Measurements from ENCODE around the gene RPS6KA3. TPM values are rescaled to one million over a fixed set of nuclear protein-coding genes. Genes with fewer than 3 reads are reported as not detected.

RPS6KA3 gene
- total RNA-seq, 1 experiment from 2014 or later: 63.4 TPM

DNA sequence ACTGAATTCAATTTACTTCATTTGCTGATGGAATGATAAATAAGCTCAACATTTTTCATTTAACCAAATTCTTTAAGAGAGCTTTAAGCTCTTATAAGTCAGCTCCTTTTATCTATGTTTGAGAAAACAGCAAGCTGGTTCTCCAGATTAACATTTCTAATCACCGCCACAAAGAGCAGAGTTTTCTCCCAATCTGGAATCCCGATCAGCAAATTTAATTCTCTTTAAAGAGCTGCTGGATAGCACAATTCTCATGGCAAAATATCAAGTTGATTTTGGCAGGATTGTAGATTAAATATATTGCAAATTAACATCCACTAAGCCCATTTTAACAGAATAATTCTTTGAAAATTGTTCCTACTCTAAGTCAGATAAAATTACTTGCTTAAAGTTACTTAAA is 48.8 kb downstream of the RPS6KA3 start:
- Mint-ChIP-seq H3K9me3 (ENCODE audit: low read depth, unreplicated experiment) (no peaks in the 10 kb centered on the region), H3K27me3 (ENCODE audit: unreplicated experiment) (no peaks in the 10 kb centered on the region), H3K36me3 (ENCODE audit: insufficient read depth, unreplicated experiment) (peaks cover 5% of the 10 kb centered on the region), H3K4me1 (ENCODE audit: low read depth, unreplicated experiment) (peaks cover 29% of the 10 kb centered on the region), H3K4me3 (ENCODE audit: low read depth, unreplicated experiment) (peak overlapping the region; percentile 46), H3K27ac (ENCODE audit: unreplicated experiment) (peak overlapping the region; percentile 54)
- no peak for DNase-seq
- TF ChIP-seq, protein P1, sequence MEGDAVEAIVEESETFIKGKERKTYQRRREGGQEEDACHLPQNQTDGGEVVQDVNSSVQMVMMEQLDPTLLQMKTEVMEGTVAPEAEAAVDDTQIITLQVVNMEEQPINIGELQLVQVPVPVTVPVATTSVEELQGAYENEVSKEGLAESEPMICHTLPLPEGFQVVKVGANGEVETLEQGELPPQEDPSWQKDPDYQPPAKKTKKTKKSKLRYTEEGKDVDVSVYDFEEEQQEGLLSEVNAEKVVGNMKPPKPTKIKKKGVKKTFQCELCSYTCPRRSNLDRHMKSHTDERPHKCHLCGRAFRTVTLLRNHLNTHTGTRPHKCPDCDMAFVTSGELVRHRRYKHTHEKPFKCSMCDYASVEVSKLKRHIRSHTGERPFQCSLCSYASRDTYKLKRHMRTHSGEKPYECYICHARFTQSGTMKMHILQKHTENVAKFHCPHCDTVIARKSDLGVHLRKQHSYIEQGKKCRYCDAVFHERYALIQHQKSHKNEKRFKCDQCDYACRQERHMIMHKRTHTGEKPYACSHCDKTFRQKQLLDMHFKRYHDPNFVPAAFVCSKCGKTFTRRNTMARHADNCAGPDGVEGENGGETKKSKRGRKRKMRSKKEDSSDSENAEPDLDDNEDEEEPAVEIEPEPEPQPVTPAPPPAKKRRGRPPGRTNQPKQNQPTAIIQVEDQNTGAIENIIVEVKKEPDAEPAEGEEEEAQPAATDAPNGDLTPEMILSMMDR (IDR thresholded peaks at IDR 0.05; ENCODE audit: unreplicated experiment): no peak
- no TSS peak for BruUV-seq (replicated peaks)
- CTCF ChIA-PET: no interaction called here
- intact Hi-C loops (cut with micrococcal nuclease; ENCODE audit: unreplicated experiment): no loop called here

DNA sequence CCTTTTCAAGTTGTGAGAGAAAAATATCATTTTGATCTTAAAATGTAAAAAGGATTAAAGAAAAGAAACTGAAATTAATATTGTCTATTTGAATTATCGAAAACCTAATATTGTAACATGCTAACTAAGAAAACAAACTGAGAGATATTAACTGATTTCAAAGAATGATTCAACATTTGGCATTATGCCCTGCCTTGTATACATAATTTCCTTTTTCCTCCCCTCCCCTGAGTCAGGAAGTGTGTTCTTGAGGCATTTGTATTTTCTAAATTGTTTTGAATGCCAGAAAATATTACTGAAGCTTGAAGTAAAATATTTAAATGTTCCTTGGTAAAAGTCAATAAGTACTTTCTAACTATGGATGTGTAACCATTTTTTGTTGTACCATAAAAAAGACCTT is 49.4 kb downstream of the RPS6KA3 start:
- Mint-ChIP-seq H3K9me3 (ENCODE audit: low read depth, unreplicated experiment) (no peaks in the 10 kb centered on the region), H3K27me3 (ENCODE audit: unreplicated experiment) (no peaks in the 10 kb centered on the region), H3K4me1 (ENCODE audit: low read depth, unreplicated experiment) (peaks cover 24% of the 10 kb centered on the region), H3K36me3 (ENCODE audit: insufficient read depth, unreplicated experiment) (peaks cover 5% of the 10 kb centered on the region), H3K4me3 (ENCODE audit: low read depth, unreplicated experiment) (peak overlapping the region; percentile 46), H3K27ac (ENCODE audit: unreplicated experiment) (no peak overlapping the region)
- CTCF ChIA-PET: no interaction called here
- BruUV-seq (replicated peaks): no TSS peak
- TF ChIP-seq, protein P1 (IDR thresholded peaks at IDR 0.05; ENCODE audit: unreplicated experiment): no peak
- intact Hi-C loops (cut with micrococcal nuclease; ENCODE audit: unreplicated experiment): no loop called here
- no peak for DNase-seq

DNA sequence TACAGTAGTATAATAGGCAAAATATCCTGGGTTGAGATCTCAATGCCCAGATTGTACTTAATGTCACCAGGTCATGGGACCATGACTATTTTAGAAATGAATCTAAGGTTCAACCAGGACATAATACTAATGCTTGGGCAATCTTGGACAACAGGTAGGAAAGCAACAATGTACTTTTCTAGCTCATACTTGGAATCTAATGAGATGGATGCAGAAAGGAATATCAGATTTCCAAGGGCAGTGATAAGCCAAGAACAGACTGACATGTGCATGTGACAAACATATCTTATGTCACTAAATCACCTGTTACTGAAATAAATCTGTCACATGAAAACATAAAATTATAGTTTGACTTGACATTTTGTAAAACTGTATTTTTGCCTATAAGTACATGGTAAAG is 51.1 kb downstream of the RPS6KA3 start:
- BruUV-seq (replicated peaks): no TSS peak

DNA sequence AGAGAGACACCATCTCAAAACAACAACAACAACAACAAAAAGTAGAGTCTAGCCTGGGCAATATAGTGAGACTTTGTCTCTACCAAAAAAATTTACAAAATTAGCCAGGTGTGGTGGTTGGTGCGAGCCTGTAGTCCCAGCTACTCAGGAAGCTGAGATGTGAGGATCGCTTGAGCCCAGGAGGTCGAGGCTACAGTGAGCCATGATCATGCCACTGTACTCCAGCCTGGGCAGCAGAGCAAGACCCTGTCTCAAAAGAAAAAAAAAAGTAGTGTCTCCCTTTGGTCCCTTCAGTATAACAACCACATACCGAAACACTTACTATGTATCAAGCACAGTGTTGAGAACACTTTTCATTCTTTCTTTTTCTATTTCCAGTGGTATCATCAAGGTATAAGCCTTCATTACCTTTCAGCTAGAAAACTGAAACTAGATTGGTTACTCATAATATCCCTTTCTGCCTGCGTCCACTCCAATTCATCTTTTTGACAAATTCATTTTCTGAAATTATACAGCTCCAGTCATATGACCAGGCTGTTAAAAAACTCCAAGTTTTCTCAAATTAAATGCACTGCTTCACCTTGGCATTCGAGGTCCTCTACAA is 54.1 kb downstream of the RPS6KA3 start:
- CTCF ChIA-PET: no interaction called here
- Mint-ChIP-seq H3K36me3 (ENCODE audit: insufficient read depth, unreplicated experiment) (peaks cover 5% of the 10 kb centered on the region), H3K27ac (ENCODE audit: unreplicated experiment) (no peak overlapping the region), H3K27me3 (ENCODE audit: unreplicated experiment) (no peaks in the 10 kb centered on the region), H3K9me3 (ENCODE audit: low read depth, unreplicated experiment) (no peaks in the 10 kb centered on the region), H3K4me3 (ENCODE audit: low read depth, unreplicated experiment) (no peak overlapping the region), H3K4me1 (ENCODE audit: low read depth, unreplicated experiment) (peaks cover 9% of the 10 kb centered on the region)
- intact Hi-C loops (cut with micrococcal nuclease; ENCODE audit: unreplicated experiment): no loop called here
- no peak for DNase-seq
- BruUV-seq (replicated peaks): no TSS peak
- TF ChIP-seq, protein P1 (IDR thresholded peaks at IDR 0.05; ENCODE audit: unreplicated experiment): no peak

More for the DNA sequence above, 51.1 kb downstream of the RPS6KA3 start:
- Mint-ChIP-seq H3K4me1 (ENCODE audit: low read depth, unreplicated experiment) (peaks cover 16% of the 10 kb centered on the region), H3K27me3 (ENCODE audit: unreplicated experiment) (no peaks in the 10 kb centered on the region), H3K4me3 (ENCODE audit: low read depth, unreplicated experiment) (no peak overlapping the region), H3K9me3 (ENCODE audit: low read depth, unreplicated experiment) (no peaks in the 10 kb centered on the region), H3K36me3 (ENCODE audit: insufficient read depth, unreplicated experiment) (peaks cover 5% of the 10 kb centered on the region), H3K27ac (ENCODE audit: unreplicated experiment) (no peak overlapping the region)
- CTCF ChIA-PET: no interaction called here
- no peak for DNase-seq
- intact Hi-C loops (cut with micrococcal nuclease; ENCODE audit: unreplicated experiment): no loop called here
- TF ChIP-seq, protein P1 (IDR thresholded peaks at IDR 0.05; ENCODE audit: unreplicated experiment): no peak

Data from Calu3 (cell line).